COR-L47 (cell line): Measurements from ENCODE around the gene CPXM2.

Experiments used
- DNase-seq: peaks from one replicate; lab custom pipeline; 2025; lab: John Stamatoyannopoulos, UW

The CPXM2 gene

DNA sequence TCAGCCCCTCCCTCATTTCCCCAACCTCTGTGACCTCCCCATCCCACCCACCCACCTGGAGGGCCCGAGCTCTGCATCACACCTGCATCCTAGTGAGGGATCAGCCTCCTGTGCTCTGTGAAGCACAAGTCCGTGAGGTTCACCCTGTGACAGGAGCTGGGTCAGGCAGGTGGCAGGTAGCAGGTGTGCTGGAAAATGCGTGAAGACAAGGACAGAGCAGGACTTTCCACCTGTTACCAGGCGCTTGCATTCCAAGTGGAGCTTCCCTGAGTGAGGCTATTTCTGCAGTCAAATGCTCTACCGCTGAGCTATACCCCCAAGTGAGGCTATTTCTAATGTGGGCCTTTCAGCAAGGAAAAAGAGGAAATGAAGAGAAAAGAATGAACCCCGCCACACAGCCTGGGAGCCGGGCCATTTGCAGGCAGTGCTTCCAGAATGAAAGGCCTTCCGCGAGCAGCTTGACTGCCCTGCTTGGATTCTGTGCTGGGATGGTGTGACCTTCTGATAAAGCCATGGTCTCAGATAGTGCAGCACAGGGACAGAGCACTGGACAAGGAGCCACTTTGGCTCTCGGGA is 13.3 kb upstream of the CPXM2 start:
- DNase-seq = no peak

DNA sequence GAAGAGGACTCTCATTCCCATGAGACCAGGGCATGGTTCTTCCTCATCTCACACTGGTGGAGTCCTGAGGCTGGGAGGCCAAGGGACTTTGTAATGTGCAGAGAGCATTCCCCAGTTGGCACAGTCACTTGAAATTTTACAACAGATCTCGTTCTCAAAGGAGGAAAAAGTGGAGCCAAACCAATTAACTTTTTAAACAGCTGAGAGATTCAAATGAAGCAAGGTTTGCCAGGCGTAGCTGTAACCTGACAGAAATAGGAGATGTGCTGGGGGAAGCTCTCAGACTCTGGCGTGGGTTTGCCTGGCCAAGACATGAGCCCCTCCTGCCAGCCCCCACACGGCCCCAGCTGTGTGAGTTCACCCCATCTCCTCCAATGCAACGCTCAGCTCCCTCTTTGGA is 12.0 kb upstream of the CPXM2 start:
- no peak for DNase-seq

DNA sequence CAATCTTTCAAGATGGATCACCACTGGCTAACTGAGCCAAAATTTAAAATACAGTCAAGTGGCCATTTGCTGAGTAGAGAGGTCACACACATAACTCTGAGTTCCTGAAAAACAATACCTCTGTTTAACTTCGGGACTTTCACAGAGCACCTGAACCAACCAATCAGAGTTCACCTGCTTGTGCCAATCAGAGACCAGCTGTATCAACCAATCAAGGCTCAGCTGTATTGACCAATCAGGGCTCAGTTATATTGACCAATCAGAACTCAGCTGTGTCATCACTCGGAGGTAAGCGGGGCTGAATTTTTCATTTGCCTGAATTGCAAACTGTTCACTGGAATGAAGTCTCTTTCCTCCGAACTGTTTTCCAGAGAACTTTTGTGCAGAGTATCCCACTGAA is 10.0 kb upstream of the CPXM2 start:
- no peak for DNase-seq

DNA sequence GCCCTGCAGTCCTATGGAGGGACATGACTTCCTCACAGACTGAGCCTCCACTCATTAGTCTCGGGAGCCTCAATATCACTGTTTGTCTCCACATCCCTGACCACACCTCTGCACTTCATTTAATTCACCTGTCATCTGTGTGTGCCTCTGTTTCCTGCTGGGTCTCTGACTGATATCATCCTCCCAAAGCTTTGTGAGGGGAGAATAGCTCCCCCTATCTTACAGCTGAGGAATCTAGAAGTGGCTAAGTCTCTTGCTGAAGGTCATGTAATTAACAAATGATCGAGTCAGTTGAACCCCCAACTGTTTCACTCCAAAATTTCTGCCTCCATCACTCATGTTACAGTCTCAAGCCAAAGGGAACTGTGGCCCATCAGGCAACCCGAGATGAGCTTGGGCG is 5.5 kb upstream of the CPXM2 start:
- DNase-seq = no peak

DNA sequence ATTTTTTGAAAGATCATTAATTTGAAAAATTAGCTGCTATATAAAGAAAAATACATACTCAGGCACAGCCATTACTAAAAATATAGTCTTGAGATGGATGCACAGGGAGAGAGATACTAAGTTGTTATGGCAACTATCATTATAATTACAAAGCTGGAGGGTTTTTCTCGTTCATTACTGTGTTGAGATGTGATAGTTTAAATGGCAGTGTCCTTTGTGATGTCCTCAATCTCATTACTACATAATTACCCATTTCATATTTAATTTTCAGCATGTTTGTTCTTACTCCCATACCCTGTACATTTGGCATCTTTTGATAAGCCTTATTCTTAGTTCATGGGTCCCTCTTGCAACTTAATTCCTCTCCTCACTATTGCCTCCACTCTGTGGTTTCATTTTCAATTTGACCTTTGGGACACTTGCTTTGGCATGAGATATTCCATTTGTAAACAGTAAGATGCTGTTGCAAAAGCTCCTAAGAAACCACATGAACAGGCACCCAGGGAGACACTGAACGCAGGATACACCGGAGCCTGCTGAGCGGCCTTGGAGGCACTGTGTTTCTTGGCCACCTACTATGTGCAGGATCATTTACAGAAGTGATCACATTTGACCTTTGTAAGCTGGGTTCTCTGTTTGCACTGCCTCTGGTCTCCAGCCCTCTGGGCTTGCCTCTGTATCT is 4.8 kb upstream of the CPXM2 start:
- DNase-seq = peak; percentile 42

DNA sequence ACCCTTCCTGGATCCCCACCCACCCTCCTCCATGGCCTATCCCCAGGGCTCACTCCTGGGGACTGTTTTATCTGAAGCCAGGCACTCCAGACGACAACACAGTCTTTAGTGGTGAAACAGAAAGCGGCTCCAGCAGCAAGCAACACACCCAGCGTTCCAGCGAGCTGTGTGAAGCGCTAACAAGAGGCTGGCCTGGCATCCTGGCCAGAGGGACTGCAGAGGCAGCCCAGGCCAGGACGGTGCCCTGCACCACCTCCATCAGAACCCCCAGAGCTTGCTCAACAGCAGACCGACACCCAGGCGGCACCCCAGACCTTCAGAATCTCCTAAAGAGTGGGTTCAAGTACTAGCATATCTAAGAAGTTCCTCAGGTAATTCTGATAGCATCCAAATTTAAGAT is 2.0 kb upstream of the CPXM2 start:
- no peak for DNase-seq

DNA sequence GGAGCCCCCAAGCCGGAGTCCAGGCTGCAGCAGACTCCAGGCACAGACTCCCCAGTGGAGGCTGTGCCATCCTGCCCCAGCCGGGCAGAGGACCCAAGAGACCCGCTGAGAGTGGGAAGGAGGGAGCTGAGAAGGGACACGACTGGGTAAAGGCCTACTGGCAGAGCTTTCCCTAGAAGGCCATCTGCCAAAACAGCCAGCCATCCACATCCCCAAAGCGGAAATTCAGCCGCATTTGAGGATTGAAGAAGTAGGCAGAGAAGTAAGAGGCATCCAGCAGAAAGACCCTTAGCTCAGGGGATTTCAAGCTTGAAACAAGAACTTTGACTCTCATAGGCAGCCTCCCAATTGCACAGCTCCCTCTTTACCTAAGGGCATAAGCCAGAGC is 857 bp downstream of the CPXM2 start:
- DNase-seq = no peak

DNA sequence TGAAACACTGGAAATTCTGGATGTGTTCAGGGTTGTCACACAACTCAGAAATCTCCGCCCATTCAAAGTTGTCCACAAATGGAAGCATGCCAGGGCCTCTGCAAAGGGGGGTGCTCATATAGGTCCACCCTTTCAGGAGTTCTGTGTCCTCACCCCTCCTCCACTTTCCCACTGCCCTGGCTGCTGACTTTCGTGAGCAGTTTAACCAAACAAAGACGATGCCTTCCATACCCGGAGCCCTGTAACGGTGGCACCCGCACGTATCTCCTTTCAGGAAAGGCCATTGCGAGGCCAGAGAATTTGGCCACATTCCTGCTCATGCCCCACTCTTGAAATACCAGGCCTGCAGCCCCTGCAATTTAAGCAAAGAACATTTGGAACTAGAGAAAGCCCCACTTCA is 1.4 kb downstream of the CPXM2 start:
- no peak for DNase-seq

DNA sequence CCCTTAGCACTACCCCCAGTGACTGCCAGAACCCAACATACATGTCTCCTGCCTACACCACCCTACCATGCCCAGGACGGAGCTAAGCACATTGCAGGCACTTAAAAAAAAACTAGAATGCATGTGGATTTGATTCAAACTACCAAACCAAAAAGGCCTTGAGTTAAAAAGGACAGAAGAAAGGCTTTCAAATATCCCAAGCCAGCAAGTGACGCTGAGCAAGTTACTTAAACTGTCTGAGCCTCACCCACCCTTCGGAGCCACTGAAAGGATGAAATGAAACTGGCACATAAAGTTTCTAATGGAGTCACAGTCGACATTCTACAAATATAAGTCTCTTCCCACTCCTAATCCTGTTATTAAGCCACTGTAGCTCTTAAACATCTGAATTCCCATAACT is 1.8 kb downstream of the CPXM2 start:
- no peak for DNase-seq

DNA sequence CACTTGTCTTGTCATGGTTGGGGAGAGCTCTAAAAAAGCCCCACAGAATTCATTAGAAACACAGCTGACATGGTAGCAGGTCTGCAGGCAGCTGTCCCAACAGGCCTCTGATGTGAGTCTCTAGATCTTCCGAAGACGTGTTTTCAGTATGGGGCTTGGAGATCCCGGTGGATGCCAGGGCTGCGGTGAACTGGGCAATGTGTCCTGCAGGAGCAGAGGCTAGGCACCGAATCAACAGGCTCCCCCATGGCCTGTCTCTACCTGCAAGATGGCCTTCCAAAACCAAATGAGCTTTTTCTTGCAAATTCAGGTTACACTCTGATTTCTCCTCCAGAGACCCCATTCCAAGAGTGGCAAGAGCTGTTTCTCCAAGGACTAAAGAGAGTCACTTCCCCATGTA is 2.9 kb downstream of the CPXM2 start:
- DNase-seq = no peak

DNA sequence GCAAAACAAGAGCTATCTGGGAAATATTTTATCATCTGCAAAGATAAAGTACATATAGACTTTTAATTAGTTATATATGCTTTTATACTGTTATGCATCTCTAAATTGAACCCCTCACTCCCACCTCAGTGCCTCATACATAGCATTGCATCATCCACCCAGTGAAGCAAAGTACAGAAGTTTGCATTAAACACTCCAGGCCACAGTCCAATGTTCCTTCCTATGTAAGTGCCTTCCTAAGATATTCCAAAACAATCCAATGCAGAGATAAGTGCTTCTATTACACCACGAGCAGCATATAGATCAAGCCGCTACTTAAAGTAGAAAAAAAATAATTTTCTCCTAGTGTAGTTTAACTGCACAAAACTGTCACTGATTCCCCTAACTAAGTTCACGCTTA is 3.4 kb downstream of the CPXM2 start:
- DNase-seq = no peak

DNA sequence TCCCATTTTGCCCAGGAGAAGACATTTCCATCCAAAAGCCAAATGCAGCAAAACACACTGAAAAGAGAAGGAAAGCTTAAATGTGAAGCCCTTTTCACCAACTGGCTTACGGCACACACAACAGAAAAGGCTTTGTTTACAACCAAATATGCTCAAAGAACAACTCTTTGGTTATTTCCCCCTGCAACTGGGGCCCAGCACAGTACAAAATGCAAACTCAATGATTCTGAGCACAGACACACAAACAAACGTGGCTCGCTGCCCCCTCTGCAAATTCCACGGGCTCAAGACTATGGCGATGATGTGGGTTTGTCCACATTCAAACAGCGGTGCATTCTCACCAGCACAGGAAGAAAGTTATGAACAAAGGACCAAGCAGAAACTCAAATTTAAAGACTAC is 5.3 kb downstream of the CPXM2 start:
- no peak for DNase-seq

DNA sequence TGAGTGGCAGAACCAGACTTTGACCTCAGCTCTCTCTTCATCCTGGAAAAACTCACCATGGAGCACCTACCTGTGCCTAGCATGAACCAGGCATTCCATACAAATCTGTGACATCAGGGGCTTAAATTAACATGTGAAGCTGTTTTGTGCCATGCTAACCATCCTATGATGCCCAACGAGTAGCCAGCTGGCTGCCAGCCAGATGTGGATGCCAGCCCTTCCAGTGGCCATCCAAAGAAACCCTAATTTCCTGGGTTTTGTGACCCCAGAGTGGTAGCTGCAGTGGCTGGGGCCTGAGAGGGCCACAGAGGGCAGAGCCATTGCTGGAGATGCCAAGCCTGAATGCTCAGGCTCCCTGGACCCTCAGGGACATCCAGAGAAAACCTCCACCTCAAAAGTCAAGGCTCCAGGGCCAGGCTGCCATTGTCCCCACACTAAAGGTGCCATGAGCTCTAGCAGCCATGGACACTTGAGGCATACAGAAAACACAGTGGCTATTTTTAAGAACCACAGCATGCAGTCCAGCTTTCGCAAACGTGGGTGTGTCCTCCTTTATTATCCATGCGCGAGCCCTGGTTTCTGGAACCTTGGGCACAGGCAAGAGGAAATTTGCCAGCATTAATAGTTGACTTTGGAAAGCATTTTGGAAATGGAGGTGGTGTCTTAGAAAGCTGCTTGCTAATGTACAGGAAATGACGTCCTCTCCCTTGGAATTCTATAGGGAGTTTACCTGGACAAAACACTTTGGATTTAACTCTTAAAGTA is 6.0 kb downstream of the CPXM2 start:
- DNase-seq = no peak

DNA sequence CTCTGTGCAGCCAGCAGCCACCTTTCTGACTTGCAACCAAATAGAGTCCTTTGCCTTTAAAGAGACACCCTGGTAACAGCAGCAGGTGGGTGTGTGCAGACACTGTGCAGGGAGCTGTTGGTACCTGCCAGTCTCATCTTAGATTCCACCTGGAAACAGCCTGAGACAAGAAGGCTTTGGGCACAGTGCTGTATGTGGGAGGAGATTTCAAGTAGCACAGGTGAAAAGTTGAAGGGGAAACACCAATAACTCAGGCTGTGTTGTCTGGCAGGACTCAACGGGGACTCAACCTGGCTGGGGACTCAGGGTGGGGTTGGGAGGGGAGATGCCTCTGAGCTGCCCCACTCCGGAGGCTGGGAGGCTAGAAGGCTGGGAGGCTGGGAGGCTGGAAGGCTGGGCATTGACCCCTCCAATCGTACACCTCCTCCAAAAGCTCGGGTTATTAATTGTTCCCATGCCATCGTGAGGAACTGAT is 6.7 kb downstream of the CPXM2 start:
- no peak for DNase-seq

DNA sequence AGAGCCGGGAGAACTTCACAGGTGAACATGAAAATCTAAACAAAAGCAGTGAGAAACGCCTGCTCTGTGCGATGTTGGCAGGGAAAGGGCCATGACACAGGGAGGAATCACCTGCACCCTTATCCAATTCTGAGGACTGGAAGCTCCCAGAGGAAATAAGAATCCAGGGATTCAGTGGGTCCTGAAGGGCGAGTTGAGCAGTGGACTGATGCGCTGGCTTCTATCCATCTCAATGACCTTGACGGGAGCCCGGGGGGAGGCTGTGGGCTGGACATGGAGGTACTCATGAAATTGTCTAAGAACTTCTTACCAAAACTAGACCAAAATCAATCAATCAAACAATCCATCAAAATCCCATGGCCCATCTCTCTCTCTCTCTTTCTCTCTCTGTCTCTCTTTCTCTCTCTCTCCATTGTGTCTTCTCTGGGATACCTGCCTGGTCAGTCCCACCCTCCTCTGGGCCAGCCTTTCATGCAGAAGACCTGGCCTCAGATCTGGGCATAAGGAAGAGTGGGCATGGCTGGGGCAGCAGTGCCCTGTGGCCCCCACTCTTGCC is 7.2 kb downstream of the CPXM2 start:
- no peak for DNase-seq

DNA sequence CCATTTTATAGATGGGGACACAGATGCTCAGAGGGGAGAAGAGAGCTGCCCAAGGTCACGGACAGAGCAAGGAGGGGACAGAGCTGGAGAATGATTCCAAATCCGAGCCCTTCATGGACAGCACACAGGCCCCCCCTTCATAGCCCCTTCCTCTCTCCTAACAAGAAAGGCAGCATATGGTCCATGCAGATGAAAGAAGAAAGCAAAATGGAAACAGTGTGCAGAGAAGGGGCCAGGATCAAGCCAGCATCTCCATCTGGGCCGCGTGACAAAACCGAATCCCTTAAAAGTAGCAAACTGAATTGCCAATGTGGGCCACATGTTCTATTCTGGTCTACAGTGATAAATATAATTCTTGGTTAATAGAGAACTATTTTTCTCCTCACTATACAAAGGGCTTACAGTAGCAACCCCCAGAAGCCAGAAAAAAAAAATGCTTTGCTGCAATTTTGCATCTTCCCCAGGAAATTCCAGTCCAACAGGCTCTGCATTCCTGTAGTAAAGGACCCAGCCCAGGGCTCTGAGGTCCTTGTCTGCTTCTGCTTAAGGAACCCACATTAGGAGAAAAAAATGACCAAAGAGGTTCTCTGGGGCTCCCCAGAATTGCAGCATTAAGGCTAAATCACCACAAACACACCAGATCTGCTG is 7.8 kb downstream of the CPXM2 start:
- no peak for DNase-seq

DNA sequence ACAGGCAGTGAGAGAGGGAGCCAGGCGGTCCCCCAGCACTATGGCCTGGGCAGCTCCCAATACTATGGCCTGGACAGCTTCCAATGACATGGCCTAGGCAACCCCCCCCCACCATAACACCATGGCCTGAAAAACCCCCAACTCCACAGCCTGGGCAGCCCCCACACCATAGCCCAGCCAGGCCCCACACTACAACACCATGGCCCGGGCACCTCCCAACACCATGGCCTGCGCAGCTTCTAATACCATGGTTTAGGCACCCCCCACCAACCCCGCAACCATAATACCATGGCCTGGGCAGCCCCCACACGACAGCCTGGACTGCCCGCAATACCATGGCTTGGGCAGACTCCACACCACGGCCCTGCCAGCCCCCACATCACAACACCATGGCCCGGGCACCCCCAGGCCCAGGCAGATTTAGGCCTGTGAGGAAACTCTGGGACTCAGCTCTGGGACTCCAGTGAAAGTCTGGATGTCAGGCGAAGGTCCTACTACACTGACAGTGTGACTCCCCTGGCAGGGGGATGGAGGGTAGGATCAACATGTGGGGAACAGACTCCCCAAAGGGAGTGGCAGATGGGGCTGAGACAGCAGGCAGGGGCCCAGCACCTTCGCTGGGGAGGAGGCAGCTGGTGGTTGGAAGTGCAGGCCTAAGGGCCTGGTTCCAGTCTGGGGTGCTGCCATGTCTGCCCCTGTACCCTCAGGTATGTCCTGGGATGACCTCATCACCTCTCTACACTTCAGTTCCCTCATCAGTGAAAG is 8.7 kb downstream of the CPXM2 start:
- DNase-seq = no peak

DNA sequence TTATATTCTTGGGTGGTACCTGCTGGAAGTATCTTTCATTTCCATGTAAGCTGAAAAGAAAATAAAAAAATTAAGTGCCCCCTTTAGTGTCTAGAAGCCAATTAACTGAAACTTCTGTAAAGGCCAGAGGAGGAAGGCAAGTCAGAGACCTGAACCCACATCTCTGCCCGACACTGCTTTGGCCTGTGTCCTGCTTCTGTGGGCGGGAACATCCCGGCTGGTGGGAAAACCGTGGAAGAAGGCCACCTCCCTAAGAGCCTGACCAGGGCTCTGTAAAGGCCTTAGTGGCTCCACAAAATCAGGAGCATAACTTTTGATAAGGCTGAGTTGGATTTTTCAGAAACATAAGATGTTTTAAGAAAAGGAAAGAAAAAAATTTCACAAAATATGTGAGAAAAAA is 9.4 kb downstream of the CPXM2 start:
- no peak for DNase-seq

DNA sequence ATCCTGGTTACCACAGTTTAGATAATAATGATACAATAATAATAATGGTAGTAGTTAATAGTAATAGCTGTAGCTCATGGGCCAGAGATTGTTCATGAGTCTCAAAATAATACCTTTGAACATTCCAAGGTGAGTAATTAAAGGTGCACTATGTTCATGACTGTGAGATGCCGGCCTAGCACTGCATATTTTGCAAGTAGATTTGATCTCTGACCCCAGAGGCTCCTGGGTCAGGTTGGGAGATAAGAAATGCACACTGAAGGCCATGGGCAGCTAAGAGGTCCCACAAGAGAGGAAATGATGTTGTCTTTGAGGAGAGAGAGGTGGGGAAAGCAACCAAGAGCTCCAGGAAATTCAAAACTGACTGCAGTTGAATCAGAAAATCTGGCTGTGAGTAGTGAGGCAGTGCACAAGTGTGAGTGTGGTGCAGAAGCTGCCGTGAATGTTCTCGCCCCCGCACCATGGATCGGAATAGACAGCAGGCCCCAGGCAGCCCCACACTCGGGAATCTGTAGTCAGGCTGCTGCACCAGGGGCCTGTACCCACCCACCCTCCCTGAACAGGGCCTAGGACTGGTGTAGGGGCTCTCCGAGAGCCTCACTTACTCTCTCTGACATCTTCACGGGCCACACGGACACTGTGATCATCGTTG is 11.9 kb downstream of the CPXM2 start:
- no peak for DNase-seq

DNA sequence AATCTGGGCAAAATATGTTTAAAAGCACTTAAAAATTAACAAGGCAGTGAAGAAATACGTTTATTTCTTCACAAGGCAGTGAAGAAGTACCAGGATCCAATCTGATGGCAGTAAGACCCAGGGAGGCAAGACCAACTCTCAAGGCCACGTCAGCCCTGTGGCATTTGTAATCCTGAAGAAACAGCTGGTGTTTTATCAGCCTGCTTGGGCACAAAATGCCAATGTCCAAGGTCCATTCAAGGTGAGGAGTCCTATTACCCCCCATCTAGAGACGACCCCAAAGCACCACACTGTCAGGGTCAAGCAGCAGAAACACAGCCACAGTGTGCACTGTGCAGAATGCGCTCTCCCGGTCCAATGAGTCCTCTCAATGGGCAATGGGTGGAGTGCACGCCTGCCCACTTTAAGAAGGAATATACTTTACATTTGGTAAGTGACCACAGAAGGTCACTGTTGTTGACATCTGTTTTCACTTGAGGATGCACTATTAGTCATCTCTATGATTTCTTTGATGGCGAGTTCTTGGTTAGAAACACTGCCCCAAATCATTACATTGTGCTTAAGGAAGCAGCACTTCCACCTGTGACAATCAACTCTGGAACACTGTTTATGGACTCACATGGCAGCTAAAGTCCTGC is 12.8 kb downstream of the CPXM2 start:
- no peak for DNase-seq

DNA sequence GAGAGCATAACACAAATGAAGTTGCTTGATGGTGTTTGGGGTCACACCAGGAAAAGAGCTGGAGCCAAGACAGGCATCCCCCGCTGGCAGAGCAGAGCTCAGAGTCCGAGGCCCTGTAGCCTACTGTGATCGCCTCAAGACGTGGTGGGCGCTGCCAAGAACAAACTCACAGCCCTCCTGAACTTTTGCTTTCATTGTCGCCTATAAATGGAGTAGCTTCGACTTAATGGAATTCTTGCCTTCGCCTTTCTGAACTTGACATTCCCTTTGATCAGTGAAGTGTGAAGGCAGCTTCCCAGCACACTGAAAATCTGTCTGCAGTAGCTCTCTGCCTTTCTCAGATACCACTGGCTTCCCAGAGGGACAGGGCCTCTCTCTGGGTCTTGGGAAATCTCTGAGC is 21.3 kb downstream of the CPXM2 start:
- DNase-seq = no peak
